ENCODE measurements around the gene HNRNPA1L2.

DNA sequence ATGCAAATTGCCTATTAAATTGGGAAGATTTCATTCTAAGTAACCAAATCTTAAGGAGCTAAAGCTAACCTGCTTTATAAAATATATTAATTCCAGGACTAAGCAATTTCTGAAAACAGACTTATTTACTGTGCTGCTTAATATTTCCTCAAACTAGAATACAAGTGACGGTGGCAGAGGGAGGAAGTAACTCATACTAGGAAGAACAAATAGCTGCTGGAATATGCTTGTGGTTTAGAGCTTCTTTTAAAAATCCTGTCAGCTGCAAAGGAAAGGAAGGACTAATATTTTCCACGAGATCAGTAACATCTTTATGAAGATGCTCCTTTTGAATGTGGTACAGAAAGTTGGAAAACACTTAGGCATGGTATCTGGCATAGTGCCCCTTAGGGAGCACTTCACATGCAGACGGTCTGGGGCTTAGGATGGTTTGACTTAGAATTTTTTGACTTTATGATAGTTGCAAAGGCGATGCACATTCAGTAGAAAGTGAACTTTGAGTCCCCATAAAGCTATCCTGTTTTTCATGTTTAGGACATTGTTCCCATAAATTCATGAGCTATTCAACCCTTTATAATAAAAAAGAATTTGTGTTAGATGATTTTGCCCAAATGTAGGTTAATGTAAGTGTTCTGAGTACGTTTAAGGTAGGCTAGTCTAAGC lies 3.4 kb upstream of the HNRNPA1L2 start:
- TF ChIP-seq, protein P1, sequence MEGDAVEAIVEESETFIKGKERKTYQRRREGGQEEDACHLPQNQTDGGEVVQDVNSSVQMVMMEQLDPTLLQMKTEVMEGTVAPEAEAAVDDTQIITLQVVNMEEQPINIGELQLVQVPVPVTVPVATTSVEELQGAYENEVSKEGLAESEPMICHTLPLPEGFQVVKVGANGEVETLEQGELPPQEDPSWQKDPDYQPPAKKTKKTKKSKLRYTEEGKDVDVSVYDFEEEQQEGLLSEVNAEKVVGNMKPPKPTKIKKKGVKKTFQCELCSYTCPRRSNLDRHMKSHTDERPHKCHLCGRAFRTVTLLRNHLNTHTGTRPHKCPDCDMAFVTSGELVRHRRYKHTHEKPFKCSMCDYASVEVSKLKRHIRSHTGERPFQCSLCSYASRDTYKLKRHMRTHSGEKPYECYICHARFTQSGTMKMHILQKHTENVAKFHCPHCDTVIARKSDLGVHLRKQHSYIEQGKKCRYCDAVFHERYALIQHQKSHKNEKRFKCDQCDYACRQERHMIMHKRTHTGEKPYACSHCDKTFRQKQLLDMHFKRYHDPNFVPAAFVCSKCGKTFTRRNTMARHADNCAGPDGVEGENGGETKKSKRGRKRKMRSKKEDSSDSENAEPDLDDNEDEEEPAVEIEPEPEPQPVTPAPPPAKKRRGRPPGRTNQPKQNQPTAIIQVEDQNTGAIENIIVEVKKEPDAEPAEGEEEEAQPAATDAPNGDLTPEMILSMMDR (IDR thresholded peaks at IDR 0.05): no peak
- TF ChIP-seq POLR2AphosphoS5 (IDR thresholded peaks at IDR 0.05): no peak
- no peak for TF ChIP-seq EP300 (IDR thresholded peaks at IDR 0.05)
